GM13976 (cell line): Measurements from ENCODE around the gene SFSWAP.
"Not testable (repeated sequence)": the region's sequence is repeated elsewhere in the genome, so short reads cannot be mapped to it uniquely, and the experiment has no call there.

Experiments used
- DNase-seq: peaks from one replicate; pipeline ENCODE4 v3.0.0; 2012; ENCODE audit warnings: low spot score
- CTCF ChIP-seq: IDR thresholded peaks from 2 replicates; pipeline ENCODE4 v1.5.1; 2012; ENCODE audit warnings: borderline replicate concordance, mild to moderate bottlenecking; ENCODE audit not compliant: insufficient read depth; ENCODE audit errors: extremely low read depth, missing control alignments, control extremely low read depth
- in situ Hi-C: fragments of 300-500 bp; cut with MboI; formaldehyde crosslinking; loops from one replicate; pipeline ENCODE4 v1.12.0; 2022; ENCODE audit warnings: low sequenced_read_pairs, mixed read lengths, inconsistent platforms; ENCODE audit not compliant: unreplicated experiment

SFSWAP gene

GRCh38 chr12:131737150-131737827 lies 26.4 kb downstream of the SFSWAP start:
- TF ChIP-seq CTCF: no peak
- in situ Hi-C loops: no loop called here
- no peak for DNase-seq

- in situ Hi-C loops: no loop called here
- DNase-seq: no peak
- no peak for TF ChIP-seq CTCF
Observed at GRCh38 chr12:131738196-131738595, 27.3 kb downstream of the SFSWAP start.

GRCh38 chr12:131740626-131741025 lies 29.7 kb downstream of the SFSWAP start:
- in situ Hi-C loops: no loop called here
- no peak for DNase-seq
- no peak for TF ChIP-seq CTCF

GRCh38 chr12:131742761-131743160 lies 31.9 kb downstream of the SFSWAP start:
- in situ Hi-C loops, DNase-seq: not testable (repeated sequence)

GRCh38 chr12:131743410-131743809 lies 32.5 kb downstream of the SFSWAP start:
- DNase-seq, in situ Hi-C loops: not testable (repeated sequence)

- in situ Hi-C loops, DNase-seq: not testable (repeated sequence)
Observed at GRCh38 chr12:131743880-131744279, 33.0 kb downstream of the SFSWAP start.

- DNase-seq, in situ Hi-C loops: not testable (repeated sequence)
Observed at GRCh38 chr12:131744675-131745074, 33.8 kb downstream of the SFSWAP start.

- DNase-seq: no peak
- in situ Hi-C loops: no loop called here
- TF ChIP-seq CTCF: no peak
Observed at GRCh38 chr12:131745706-131746105, 34.8 kb downstream of the SFSWAP start.
